Calu3 (cell line): ENCODE data around the gene RPS16. TPM values are rescaled to one million over a fixed set of nuclear protein-coding genes. Genes with fewer than 3 reads are reported as not detected.
"Not testable (repeated sequence)": the region's sequence is repeated elsewhere in the genome, so short reads cannot be mapped to it uniquely, and the experiment has no call there.

Experiments used
- BruUV-seq: library from RNA; stranded (reverse); fragments of 400-500 nt; replicated peaks from 2 replicates; lab custom pipeline; 2021; lab: Mats Ljungman, UMichigan
- CTCF ChIA-PET: fragments of 300-600 bp; sonication (Branson Sonifier 250); formaldehyde crosslinking; loops from one replicate; lab custom pipeline; 2022; ENCODE audit warnings: antibody characterized with exemption; lab: Charles Lee
- DNase-seq: peaks from one replicate; pipeline ENCODE4 v3.0.0; 2022
- H3K27ac Mint-ChIP-seq: one replicate; pipeline ENCODE4 v1.8.0; 2022; ENCODE audit warnings: mixed read lengths; ENCODE audit not compliant: unreplicated experiment
- H3K27me3 Mint-ChIP-seq: one replicate; pipeline ENCODE4 v1.8.0; 2022; ENCODE audit warnings: mixed read lengths; ENCODE audit not compliant: unreplicated experiment
- H3K36me3 Mint-ChIP-seq: one replicate; pipeline ENCODE4 v1.8.0; 2022; ENCODE audit warnings: mild to moderate bottlenecking, moderate library complexity, mixed read lengths; ENCODE audit not compliant: insufficient read depth, unreplicated experiment
- H3K4me1 Mint-ChIP-seq: one replicate; pipeline ENCODE4 v1.8.0; 2022; ENCODE audit warnings: mild to moderate bottlenecking, low read depth, mixed read lengths; ENCODE audit not compliant: unreplicated experiment
- H3K4me3 Mint-ChIP-seq: one replicate; pipeline ENCODE4 v1.8.0; 2022; ENCODE audit warnings: mild to moderate bottlenecking, low read depth, moderate library complexity, mixed read lengths; ENCODE audit not compliant: unreplicated experiment
- H3K9me3 Mint-ChIP-seq: one replicate; pipeline ENCODE4 v1.8.0; 2022; ENCODE audit warnings: low read depth, mixed read lengths; ENCODE audit not compliant: unreplicated experiment
- intact Hi-C: fragments of 100-400 bp; cut with micrococcal nuclease; formaldehyde crosslinking; loops from one replicate; pipeline ENCODE4 v1.10.0; 2022; ENCODE audit not compliant: unreplicated experiment
- total RNA-seq: library from RNA; stranded (reverse); gene quantifications from 2 replicates; pipeline ENCODE4 v1.2.3, GENCODE V29; 2022
- TF ChIP-seq, protein P1 (sequence below): fragments of 200-600 bp; IDR thresholded peaks from one replicate; pipeline ENCODE4 v1.8.0; 2022; ENCODE audit warnings: antibody characterized with exemption; ENCODE audit not compliant: unreplicated experiment

The RPS16 gene
- total RNA-seq, 1 experiment from 2014 or later, result 1,929 TPM

DNA sequence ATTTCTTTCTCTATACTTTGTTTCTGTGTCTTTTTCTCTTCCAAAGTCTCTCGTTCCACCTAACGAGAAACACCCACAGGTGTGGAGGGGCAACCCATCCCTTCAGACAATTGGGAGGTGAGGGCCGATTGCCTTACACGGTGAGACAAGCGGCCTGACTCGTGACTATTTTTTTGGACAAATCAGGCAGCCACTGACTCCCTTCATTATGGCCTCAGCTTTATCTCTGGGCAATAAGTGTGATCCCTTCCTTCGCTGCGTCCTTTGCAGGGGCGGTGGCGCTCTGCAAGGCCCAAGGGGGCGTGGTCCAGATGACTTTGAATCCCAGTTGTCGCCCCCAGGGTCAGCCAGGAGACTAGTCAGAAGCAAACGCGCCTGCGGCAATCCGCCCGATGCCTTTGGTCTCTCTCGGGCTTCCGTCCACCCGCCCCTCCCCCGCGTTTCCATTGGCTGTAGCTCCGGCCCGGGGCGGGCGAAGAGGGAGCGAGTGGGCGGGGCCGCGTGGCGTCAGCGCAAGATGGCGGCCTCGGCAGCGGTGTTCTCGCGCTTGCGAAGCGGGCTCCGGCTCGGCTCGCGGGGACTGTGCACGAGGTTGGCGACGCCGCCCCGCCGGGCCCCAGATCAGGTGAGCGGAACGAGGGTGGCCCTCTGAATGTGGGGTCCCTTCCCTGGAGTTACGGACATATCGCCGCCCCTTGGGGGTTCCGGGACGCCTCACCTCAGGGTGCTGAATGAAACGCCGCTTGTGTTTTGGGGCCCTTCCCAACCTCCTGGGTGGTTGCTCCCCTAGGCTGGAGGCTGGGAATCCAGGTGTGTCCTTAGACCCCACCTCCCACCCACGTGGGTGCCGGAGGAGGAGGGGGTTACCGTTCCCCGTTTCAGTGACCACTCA, 44.8 kb upstream of the RPS16 start, which contains the start of gene TIMM50:
TSS of gene TIMM50 (plus strand) at position 502 of the 892 bp plus-strand sequence. CDS start at position 518, 16 bp downstream.
- H3K36me3 Mint-ChIP-seq, result peaks cover 52% of the 10 kb centered on the region
- intact Hi-C loops, result no loop called here
- TSS peak; percentile 74 for BruUV-seq
- DNase-seq, result peak; percentile 99
- peak within 1 kb of the TSS; percentile 99 for H3K4me3 Mint-ChIP-seq
- H3K27ac Mint-ChIP-seq, result peak within 1 kb of the TSS; percentile 77
- H3K27me3 Mint-ChIP-seq, result no peaks in the 10 kb centered on the region
- CTCF ChIA-PET, result interaction anchor here (0.6 to 1.1 kb wide), 5 partner anchors 21 to 1827 kb away, joined by 3 to 9 read pairs (median 4); partner anchors contain the start of gene EID2B
- peaks cover 26% of the 10 kb centered on the region for H3K4me1 Mint-ChIP-seq
- TF ChIP-seq, protein P1, sequence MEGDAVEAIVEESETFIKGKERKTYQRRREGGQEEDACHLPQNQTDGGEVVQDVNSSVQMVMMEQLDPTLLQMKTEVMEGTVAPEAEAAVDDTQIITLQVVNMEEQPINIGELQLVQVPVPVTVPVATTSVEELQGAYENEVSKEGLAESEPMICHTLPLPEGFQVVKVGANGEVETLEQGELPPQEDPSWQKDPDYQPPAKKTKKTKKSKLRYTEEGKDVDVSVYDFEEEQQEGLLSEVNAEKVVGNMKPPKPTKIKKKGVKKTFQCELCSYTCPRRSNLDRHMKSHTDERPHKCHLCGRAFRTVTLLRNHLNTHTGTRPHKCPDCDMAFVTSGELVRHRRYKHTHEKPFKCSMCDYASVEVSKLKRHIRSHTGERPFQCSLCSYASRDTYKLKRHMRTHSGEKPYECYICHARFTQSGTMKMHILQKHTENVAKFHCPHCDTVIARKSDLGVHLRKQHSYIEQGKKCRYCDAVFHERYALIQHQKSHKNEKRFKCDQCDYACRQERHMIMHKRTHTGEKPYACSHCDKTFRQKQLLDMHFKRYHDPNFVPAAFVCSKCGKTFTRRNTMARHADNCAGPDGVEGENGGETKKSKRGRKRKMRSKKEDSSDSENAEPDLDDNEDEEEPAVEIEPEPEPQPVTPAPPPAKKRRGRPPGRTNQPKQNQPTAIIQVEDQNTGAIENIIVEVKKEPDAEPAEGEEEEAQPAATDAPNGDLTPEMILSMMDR, result no peak
- no peaks in the 10 kb centered on the region for H3K9me3 Mint-ChIP-seq

DNA sequence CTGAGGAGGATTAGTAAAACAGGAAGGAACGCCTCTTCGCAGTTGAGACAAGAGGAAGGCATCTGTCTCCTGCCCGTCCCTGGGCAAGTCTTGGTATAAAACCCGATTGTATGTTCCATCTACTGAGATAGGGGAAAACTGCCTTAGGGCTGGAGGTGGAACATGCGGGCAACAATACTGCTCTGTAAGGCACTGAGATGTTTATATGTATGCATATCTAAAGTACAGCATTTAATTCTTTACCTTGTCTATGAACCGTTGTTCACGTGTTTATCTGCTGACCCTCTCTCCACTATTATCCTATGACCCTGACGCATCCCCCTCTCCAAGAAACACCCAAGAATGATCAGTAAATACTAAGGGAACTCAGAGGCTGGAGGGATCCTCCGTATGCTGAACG, 44.2 kb upstream of the RPS16 start:
- H3K9me3 Mint-ChIP-seq, result no peaks in the 10 kb centered on the region
- no peak for DNase-seq
- CTCF ChIA-PET, result interaction anchor here (0.8 to 1.1 kb wide), 2 partner anchors 27 to 53 kb away, joined by 4 read pairs; partner anchors contain the start of gene EID2B
- H3K27ac Mint-ChIP-seq, result peak overlapping the region; percentile 77
- TF ChIP-seq, protein P1, result no peak
- peak overlapping the region; percentile 99 for H3K4me3 Mint-ChIP-seq
- no peaks in the 10 kb centered on the region for H3K27me3 Mint-ChIP-seq
- intact Hi-C loops, result no loop called here
- no TSS peak for BruUV-seq
- H3K36me3 Mint-ChIP-seq, result peaks cover 58% of the 10 kb centered on the region
- H3K4me1 Mint-ChIP-seq, result peaks cover 26% of the 10 kb centered on the region

DNA sequence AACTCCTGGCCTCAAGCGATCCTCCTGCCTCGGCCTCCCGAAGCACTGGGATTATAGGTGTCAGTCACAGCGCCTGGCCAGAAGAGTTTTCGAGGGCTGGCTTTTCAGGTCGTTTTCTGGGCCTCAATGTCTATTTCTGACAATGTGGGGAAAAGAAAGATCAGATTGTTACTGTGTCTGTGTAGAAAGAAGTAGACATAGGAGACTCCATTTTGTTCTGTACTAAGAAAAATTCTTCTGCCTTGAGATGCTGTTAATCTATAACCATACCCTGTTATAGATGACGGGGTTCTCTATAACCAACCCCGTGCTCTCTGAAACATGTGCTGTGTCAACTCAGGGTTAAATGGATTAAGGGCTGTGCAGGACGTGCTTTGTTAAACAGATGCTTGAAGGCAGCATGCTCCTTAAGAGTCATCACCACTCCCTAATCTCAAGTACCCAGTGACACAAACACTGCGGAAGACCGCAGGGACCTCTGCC, 43.6 kb upstream of the RPS16 start:
- H3K27me3 Mint-ChIP-seq, H3K27ac Mint-ChIP-seq, DNase-seq, intact Hi-C loops, CTCF ChIA-PET, H3K9me3 Mint-ChIP-seq, BruUV-seq: not testable (repeated sequence)
- peaks cover 64% of the 10 kb centered on the region for H3K36me3 Mint-ChIP-seq
- peaks cover 26% of the 10 kb centered on the region for H3K4me1 Mint-ChIP-seq
- H3K4me3 Mint-ChIP-seq, result peak overlapping the region; percentile 99

DNA sequence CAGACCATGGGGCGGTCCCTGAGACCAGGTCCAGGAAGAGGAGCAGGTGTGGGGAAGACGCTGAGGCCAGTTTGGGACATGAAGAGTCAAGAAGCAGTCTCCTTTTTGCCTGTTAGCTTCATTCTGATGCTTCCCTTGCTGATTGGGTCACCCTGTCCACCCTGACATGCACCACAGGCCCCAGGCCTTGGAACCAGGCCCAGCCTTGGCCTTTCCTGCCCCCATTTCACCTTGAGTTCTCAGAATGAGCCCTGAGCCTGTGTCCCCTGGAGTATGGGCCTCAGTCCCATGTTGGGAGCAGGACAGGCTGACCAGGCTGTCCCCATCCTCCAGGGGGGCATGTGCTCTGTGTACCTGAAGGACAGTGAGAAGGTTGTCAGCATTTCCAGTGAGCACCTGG, 40.0 kb upstream of the RPS16 start:
- no peak overlapping the region for H3K4me3 Mint-ChIP-seq
- DNase-seq, result no peak
- TF ChIP-seq, protein P1, result no peak
- H3K9me3 Mint-ChIP-seq, result no peaks in the 10 kb centered on the region
- H3K4me1 Mint-ChIP-seq, result peaks cover 14% of the 10 kb centered on the region
- H3K36me3 Mint-ChIP-seq, result peaks cover 59% of the 10 kb centered on the region
- BruUV-seq, result no TSS peak
- no peaks in the 10 kb centered on the region for H3K27me3 Mint-ChIP-seq
- CTCF ChIA-PET, result interaction anchor here (1.1 to 2.4 kb wide), 2 partner anchors 58 to 84 kb away, joined by 4 to 21 read pairs; partner anchors contain the start of genes EID2B and MED29
- intact Hi-C loops, result loop anchor here (2.0 kb wide), 1 partner anchor 57 kb away; the partner anchor contains the start of gene EID2B
- no peak overlapping the region for H3K27ac Mint-ChIP-seq
